Body of pancreas (tissue), 4 donors: ENCODE data around the gene DDIT4.

ENCODE experiments used
- CTCF ChIP-seq, 7 experiments: fragments of 450-650 bp in 4 of 7; fragments of 200-600 bp in 3 of 7; sonication (generic) in 3 of 7; IDR thresholded peaks; one replicate each; pipeline ENCODE4 v1.5.1; 2016 to 2019; ENCODE audit warnings: antibody characterized with exemption in 7 of 7
- POLR2A ChIP-seq, 3 donors: fragments of 450-650 bp; IDR thresholded peaks; one replicate each; pipeline ENCODE4 v1.6.1; 2016; ENCODE audit warnings: antibody characterized with exemption in 3 of 3, mild to moderate bottlenecking in 2 of 3

- TF ChIP-seq CTCF (IDR thresholded peaks at IDR 0.05) (no peak), POLR2A (IDR thresholded peaks at IDR 0.05) (no peak)
These were observed 7.5 kb upstream of the DDIT4 start for GRCh38 chr10:72265990-72266865.
